ENCODE results near the gene TNFAIP8.

Gene TNFAIP8

GRCh38 chr5:119371146-119371545 lies 15.3 kb downstream of the TNFAIP8 start:
- no peak for ATAC-seq (replicated peaks)
- peaks cover 33% of the 10 kb centered on the region for H3K36me3 Mint-ChIP-seq (ENCODE audit: insufficient read depth)
- DNase-seq: no peak
- no peaks in the 10 kb centered on the region for H3K27me3 Mint-ChIP-seq
- H3K9me3 Mint-ChIP-seq: no peaks in the 10 kb centered on the region
- peak overlapping the region; percentile 26 to 31 for H3K27ac Mint-ChIP-seq
- no peak overlapping the region for H3K4me3 Mint-ChIP-seq
- H3K4me1 Mint-ChIP-seq (ENCODE audit: low read depth in 2 of 2): peaks cover 43 to 60% of the 10 kb centered on the region in 2 donors

GRCh38 chr5:119373449-119373858 lies 17.6 kb downstream of the TNFAIP8 start:
- Mint-ChIP-seq H3K27ac (peak overlapping the region; percentile 54 to 71), H3K27me3 (no peaks in the 10 kb centered on the region), H3K36me3 (ENCODE audit: insufficient read depth) (peaks cover 27% of the 10 kb centered on the region), H3K4me3 (no peak overlapping the region), H3K4me1 (ENCODE audit: low read depth in 2 of 2) (peaks cover 28 to 54% of the 10 kb centered on the region in 2 donors), H3K9me3 (no peaks in the 10 kb centered on the region)
- ATAC-seq (replicated peaks): no peak
- DNase-seq: no peak

GRCh38 chr5:119374901-119375300 lies 19.1 kb downstream of the TNFAIP8 start:
- DNase-seq: no peak
- H3K9me3 Mint-ChIP-seq: no peaks in the 10 kb centered on the region
- ATAC-seq (replicated peaks): no peak
- H3K36me3 Mint-ChIP-seq (ENCODE audit: insufficient read depth): peaks cover 31% of the 10 kb centered on the region
- H3K4me1 Mint-ChIP-seq (ENCODE audit: low read depth in 2 of 2): peaks cover 29 to 53% of the 10 kb centered on the region in 2 donors
- H3K4me3 Mint-ChIP-seq: no peak overlapping the region
- no peaks in the 10 kb centered on the region for H3K27me3 Mint-ChIP-seq
- H3K27ac Mint-ChIP-seq: peak overlapping the region; percentile 17 to 69

GRCh38 chr5:119377066-119377465 lies 21.2 kb downstream of the TNFAIP8 start:
- Mint-ChIP-seq H3K27me3 (no peaks in the 10 kb centered on the region), H3K27ac (peak overlapping the region; percentile 33 to 64), H3K4me1 (ENCODE audit: low read depth in 2 of 2) (peaks cover 29 to 52% of the 10 kb centered on the region in 2 donors), H3K9me3 (no peaks in the 10 kb centered on the region), H3K36me3 (ENCODE audit: insufficient read depth) (peaks cover 26% of the 10 kb centered on the region), H3K4me3 (no peak overlapping the region)
- ATAC-seq (replicated peaks): no peak
- no peak for DNase-seq

GRCh38 chr5:119378075-119378700 lies 22.4 kb downstream of the TNFAIP8 start:
- DNase-seq: no peak
- Mint-ChIP-seq H3K36me3 (ENCODE audit: insufficient read depth) (peaks cover 22% of the 10 kb centered on the region), H3K27ac (peak overlapping the region; percentile 33 to 64), H3K9me3 (no peaks in the 10 kb centered on the region), H3K4me3 (no peak overlapping the region), H3K4me1 (ENCODE audit: low read depth in 2 of 2) (peaks cover 28 to 58% of the 10 kb centered on the region in 2 donors), H3K27me3 (no peaks in the 10 kb centered on the region)
- ATAC-seq (replicated peaks): no peak

GRCh38 chr5:119379096-119379495 lies 23.3 kb downstream of the TNFAIP8 start:
- DNase-seq: no peak
- peaks cover 14% of the 10 kb centered on the region for H3K36me3 Mint-ChIP-seq (ENCODE audit: insufficient read depth)
- no peaks in the 10 kb centered on the region for H3K9me3 Mint-ChIP-seq
- no peaks in the 10 kb centered on the region for H3K27me3 Mint-ChIP-seq
- H3K4me1 Mint-ChIP-seq (ENCODE audit: low read depth in 2 of 2): peaks cover 31 to 63% of the 10 kb centered on the region in 2 donors
- ATAC-seq (replicated peaks): no peak
- no peak overlapping the region for H3K4me3 Mint-ChIP-seq
- peak overlapping the region; percentile 33 to 64 for H3K27ac Mint-ChIP-seq

- Mint-ChIP-seq H3K4me3 (no peak overlapping the region), H3K27me3 (no peaks in the 10 kb centered on the region), H3K4me1 (ENCODE audit: low read depth in 2 of 2) (peaks cover 34 to 68% of the 10 kb centered on the region in 2 donors), H3K36me3 (ENCODE audit: insufficient read depth) (peaks cover 8% of the 10 kb centered on the region), H3K9me3 (no peaks in the 10 kb centered on the region), H3K27ac (peak overlapping the region; percentile 33 to 64)
- DNase-seq: no peak
- ATAC-seq (replicated peaks): no peak
Observed at GRCh38 chr5:119379942-119380547, 24.2 kb downstream of the TNFAIP8 start.

- H3K4me1 Mint-ChIP-seq (ENCODE audit: low read depth in 2 of 2): peaks cover 48 to 71% of the 10 kb centered on the region in 2 donors
- no peaks in the 10 kb centered on the region for H3K27me3 Mint-ChIP-seq
- no peak overlapping the region for H3K27ac Mint-ChIP-seq
- ATAC-seq (replicated peaks): no peak
- DNase-seq: no peak
- no peaks in the 10 kb centered on the region for H3K9me3 Mint-ChIP-seq
- peaks cover 10% of the 10 kb centered on the region for H3K36me3 Mint-ChIP-seq (ENCODE audit: insufficient read depth)
- no peak overlapping the region for H3K4me3 Mint-ChIP-seq
Observed at GRCh38 chr5:119382169-119382568, 26.4 kb downstream of the TNFAIP8 start.

- peaks cover 45 to 74% of the 10 kb centered on the region in 2 donors for H3K4me1 Mint-ChIP-seq (ENCODE audit: low read depth in 2 of 2)
- H3K27ac Mint-ChIP-seq: peak overlapping the region; percentile 84
- no peak overlapping the region for H3K4me3 Mint-ChIP-seq
- H3K9me3 Mint-ChIP-seq: no peaks in the 10 kb centered on the region
- no peak for DNase-seq
- H3K36me3 Mint-ChIP-seq (ENCODE audit: insufficient read depth): peaks cover 10% of the 10 kb centered on the region
- ATAC-seq (replicated peaks): no peak
- H3K27me3 Mint-ChIP-seq: no peaks in the 10 kb centered on the region
Observed at GRCh38 chr5:119383008-119383407, 27.2 kb downstream of the TNFAIP8 start.

GRCh38 chr5:119385136-119385535 lies 29.3 kb downstream of the TNFAIP8 start:
- H3K36me3 Mint-ChIP-seq (ENCODE audit: insufficient read depth): peaks cover 13% of the 10 kb centered on the region
- peak overlapping the region; percentile 84 for H3K27ac Mint-ChIP-seq
- no peaks in the 10 kb centered on the region for H3K27me3 Mint-ChIP-seq
- ATAC-seq (replicated peaks): no peak
- no peak overlapping the region for H3K4me3 Mint-ChIP-seq
- no peak for DNase-seq
- no peaks in the 10 kb centered on the region for H3K9me3 Mint-ChIP-seq
- peaks cover 48 to 73% of the 10 kb centered on the region in 2 donors for H3K4me1 Mint-ChIP-seq (ENCODE audit: low read depth in 2 of 2)

- DNase-seq: no peak
- ATAC-seq (replicated peaks): no peak
- no peak overlapping the region for H3K4me3 Mint-ChIP-seq
- H3K27ac Mint-ChIP-seq: peak overlapping the region; percentile 62 to 84
- peaks cover 16% of the 10 kb centered on the region for H3K36me3 Mint-ChIP-seq (ENCODE audit: insufficient read depth)
- peaks cover 47 to 70% of the 10 kb centered on the region in 2 donors for H3K4me1 Mint-ChIP-seq (ENCODE audit: low read depth in 2 of 2)
- H3K27me3 Mint-ChIP-seq: no peaks in the 10 kb centered on the region
- H3K9me3 Mint-ChIP-seq: no peaks in the 10 kb centered on the region
Observed at GRCh38 chr5:119385536-119386128, 29.8 kb downstream of the TNFAIP8 start.

- H3K9me3 Mint-ChIP-seq: no peaks in the 10 kb centered on the region
- H3K36me3 Mint-ChIP-seq (ENCODE audit: insufficient read depth): peaks cover 26% of the 10 kb centered on the region
- no peaks in the 10 kb centered on the region for H3K27me3 Mint-ChIP-seq
- peak overlapping the region; percentile 45 to 62 for H3K27ac Mint-ChIP-seq
- no peak for DNase-seq
- H3K4me3 Mint-ChIP-seq: peak overlapping the region in 1 of 2 donors; percentile 30
- H3K4me1 Mint-ChIP-seq (ENCODE audit: low read depth in 2 of 2): peaks cover 52 to 70% of the 10 kb centered on the region in 2 donors
- ATAC-seq (replicated peaks): no peak
Observed at GRCh38 chr5:119386596-119387344, 31.0 kb downstream of the TNFAIP8 start.

- DNase-seq: no peak
- Mint-ChIP-seq H3K4me1 (ENCODE audit: low read depth in 2 of 2) (peaks cover 59 to 68% of the 10 kb centered on the region in 2 donors), H3K9me3 (no peaks in the 10 kb centered on the region), H3K27me3 (no peaks in the 10 kb centered on the region), H3K36me3 (ENCODE audit: insufficient read depth) (peaks cover 36% of the 10 kb centered on the region), H3K27ac (peak overlapping the region; percentile 45 to 62), H3K4me3 (no peak overlapping the region)
- ATAC-seq (replicated peaks): no peak
Observed at GRCh38 chr5:119387945-119388618, 32.3 kb downstream of the TNFAIP8 start.

Measured in effector memory CD8-positive, alpha-beta T cell (primary cell).